Ishikawa (cell line): ENCODE data around the gene RAB40C.
A peak's percentile ranks its signal among the peaks of the same experiment; 100 is the strongest.

ENCODE experiments used
- CEBPB ChIP-seq: IDR thresholded peaks from 2 replicates; pipeline ENCODE4 v1.6.1; 2012
- CREB1 ChIP-seq: IDR thresholded peaks from 2 replicates; pipeline ENCODE4 v1.6.1; 2012; ENCODE audit warnings: low read depth
- EGR1 ChIP-seq: IDR thresholded peaks from 2 replicates; pipeline ENCODE4 v1.6.1; 2012
- EP300 ChIP-seq: IDR thresholded peaks from 2 replicates; pipeline ENCODE4 v1.6.1; 2012; ENCODE audit warnings: borderline replicate concordance
- FOXM1 ChIP-seq: IDR thresholded peaks from 2 replicates; pipeline ENCODE4 v1.6.1; 2012; ENCODE audit warnings: low read depth, borderline replicate concordance
- MAX ChIP-seq: IDR thresholded peaks from 2 replicates; pipeline ENCODE4 v1.6.1; 2012
- NFIC ChIP-seq: IDR thresholded peaks from 2 replicates; pipeline ENCODE4 v1.6.1; 2012
- RAD21 ChIP-seq: IDR thresholded peaks from 2 replicates; pipeline ENCODE4 v1.6.1; 2012; ENCODE audit warnings: low read depth
- REST ChIP-seq: IDR thresholded peaks from 2 replicates; pipeline ENCODE4 v1.6.1; 2012; ENCODE audit warnings: low read depth, mild to moderate bottlenecking
- TAF1 ChIP-seq: IDR thresholded peaks from 2 replicates; pipeline ENCODE4 v1.6.1; 2012; ENCODE audit warnings: low read depth, mild to moderate bottlenecking
- TCF12 ChIP-seq: IDR thresholded peaks from 2 replicates; pipeline ENCODE4 v1.6.1; 2012; ENCODE audit warnings: low read depth
- TEAD4 ChIP-seq: IDR thresholded peaks from 2 replicates; pipeline ENCODE4 v1.6.1; 2012
- USF1 ChIP-seq: IDR thresholded peaks from 2 replicates; pipeline ENCODE4 v1.6.1; 2012
- YY1 ChIP-seq: IDR thresholded peaks from 2 replicates; pipeline ENCODE4 v1.6.1; 2012; ENCODE audit warnings: low read depth
- ZBTB7A ChIP-seq: IDR thresholded peaks from 2 replicates; pipeline ENCODE4 v1.6.1; 2012; ENCODE audit warnings: low read depth

RAB40C gene

GRCh38 chr16:658679-659571 lies 69.1 kb downstream of the RAB40C start:
- no peak for TF ChIP-seq MAX
- no peak for TF ChIP-seq TAF1
- TF ChIP-seq USF1 = no peak

- TF ChIP-seq USF1 = no peak
- TF ChIP-seq REST = no peak
- TF ChIP-seq CEBPB = no peak
- TF ChIP-seq TEAD4 = no peak
- no peak for TF ChIP-seq EP300
- no peak for TF ChIP-seq YY1
- TF ChIP-seq CREB1 = no peak
- TF ChIP-seq FOXM1 = no peak
- no peak for TF ChIP-seq ZBTB7A
- TF ChIP-seq NFIC = no peak
- TF ChIP-seq MAX = no peak
- no peak for TF ChIP-seq RAD21
- no peak for TF ChIP-seq EGR1
- no peak for TF ChIP-seq TAF1
- TF ChIP-seq TCF12 = no peak
Observed at GRCh38 chr16:659618-660017, 69.8 kb downstream of the RAB40C start.

GRCh38 chr16:660132-660458 lies 70.2 kb downstream of the RAB40C start:
- no peak for TF ChIP-seq MAX
- no peak for TF ChIP-seq EGR1
- TF ChIP-seq TCF12 = no peak
- TF ChIP-seq ZBTB7A = no peak
- TF ChIP-seq RAD21 = no peak
- TF ChIP-seq USF1 = no peak
- no peak for TF ChIP-seq YY1
- TF ChIP-seq CREB1 = no peak
- TF ChIP-seq NFIC = no peak
- TF ChIP-seq REST = no peak
- TF ChIP-seq EP300 = no peak
- TF ChIP-seq TEAD4 = no peak
- no peak for TF ChIP-seq TAF1
- TF ChIP-seq FOXM1 = no peak

GRCh38 chr16:660459-661183 lies 70.8 kb downstream of the RAB40C start:
- TF ChIP-seq YY1 (peak; percentile 35; the same call in 1 of the 2 replicates), TAF1 (peak; percentile 39; the same call in 1 of the 2 replicates), FOXM1 (no peak), EP300 (no peak), RAD21 (peak; percentile 34), CEBPB (no peak), USF1 (peak; percentile 9; the same call in 1 of the 2 replicates), MAX (peak; percentile 87), EGR1 (no peak), ZBTB7A (no peak)
